GM23338 (cell line): ENCODE results near the gene PHF5A. TPM values are rescaled to one million over a fixed set of nuclear protein-coding genes. Genes with fewer than 3 reads are reported as not detected.
A peak's percentile ranks its signal among the peaks of the same experiment; 100 is the strongest.

ENCODE experiments used
- ATAC-seq: fragments of 200-7000 bp; cut with Tn5 transposase; 3 replicates; pipeline ENCODE4 v1.9.1; 2020
- DNase-seq: peaks from one replicate; pipeline ENCODE4 v3.0.0-alpha.2; 2015; ENCODE audit warnings: low spot score
- H2AFZ ChIP-seq: fragments of 200-600 bp; sonication (generic); 2 replicates; pipeline ENCODE4 v1.8.0; 2016; ENCODE audit warnings: antibody characterized with exemption, mild to moderate bottlenecking, moderate library complexity
- H3F3A ChIP-seq: fragments of 200-600 bp; sonication (generic); replicated peaks from 2 replicates; pipeline ENCODE4 v1.8.0; 2017; ENCODE audit warnings: antibody characterized with exemption, mixed run types, low read depth
- H3K27ac ChIP-seq: fragments of 200-600 bp; sonication (generic); 2 replicates; pipeline ENCODE4 v1.6.1; 2016; ENCODE audit warnings: low read depth
- H3K27me3 ChIP-seq: fragments of 200-600 bp; sonication (generic); 2 replicates; pipeline ENCODE4 v1.8.0; 2016; ENCODE audit warnings: mild to moderate bottlenecking, mixed run types, moderate library complexity; ENCODE audit not compliant: insufficient read depth
- H3K36me3 ChIP-seq: fragments of 200-600 bp; sonication (generic); 2 replicates; pipeline ENCODE4 v1.8.0; 2016; ENCODE audit warnings: mild to moderate bottlenecking; ENCODE audit not compliant: insufficient read depth
- H3K4me1 ChIP-seq: fragments of 200-600 bp; sonication (generic); 2 replicates; pipeline ENCODE4 v1.8.0; 2016; ENCODE audit warnings: mild to moderate bottlenecking, moderate library complexity; ENCODE audit not compliant: insufficient read depth
- H3K4me2 ChIP-seq: fragments of 200-600 bp; sonication (generic); 2 replicates; pipeline ENCODE4 v1.7.1; 2017; ENCODE audit warnings: mixed run types
- H3K4me3 ChIP-seq: fragments of 200-600 bp; sonication (generic); 2 replicates; pipeline ENCODE4 v1.6.1; 2016; ENCODE audit warnings: mixed run types
- H3K79me2 ChIP-seq: fragments of 200-600 bp; sonication (generic); replicated peaks from 2 replicates; pipeline ENCODE4 v1.8.0; 2017; ENCODE audit warnings: mild to moderate bottlenecking; ENCODE audit not compliant: insufficient read depth
- H3K9me2 ChIP-seq: fragments of 200-600 bp; sonication (generic); 2 replicates; pipeline ENCODE4 v1.8.0; 2017; ENCODE audit not compliant: insufficient read depth
- H4K20me1 ChIP-seq: fragments of 200-600 bp; sonication (generic); replicated peaks from 2 replicates; pipeline ENCODE4 v1.8.0; 2017; ENCODE audit warnings: mild to moderate bottlenecking; ENCODE audit not compliant: insufficient read depth
- H3K27ac Mint-ChIP-seq: 2 replicates; pipeline ENCODE4 v1.8.0; 2020; ENCODE audit warnings: inconsistent platforms, mild to moderate bottlenecking, moderate library complexity, mixed read lengths
- H3K27me3 Mint-ChIP-seq: 3 replicates; pipeline ENCODE4 v1.8.0; 2022; ENCODE audit warnings: low read depth, mild to moderate bottlenecking, moderate library complexity, mixed read lengths, inconsistent platforms; ENCODE audit not compliant: insufficient read depth, poor library complexity
- H3K36me3 Mint-ChIP-seq: 3 replicates; pipeline ENCODE4 v1.8.0; 2021; ENCODE audit warnings: low read depth, mild to moderate bottlenecking, inconsistent platforms, moderate library complexity, mixed read lengths
- H3K4me1 Mint-ChIP-seq: 3 replicates; pipeline ENCODE4 v1.8.0; 2020; ENCODE audit warnings: mild to moderate bottlenecking, inconsistent platforms, mixed read lengths
- H3K4me3 Mint-ChIP-seq: 3 replicates; pipeline ENCODE4 v1.8.0; 2021; ENCODE audit warnings: moderate library complexity, mild to moderate bottlenecking, inconsistent platforms, mixed read lengths
- H3K9me3 Mint-ChIP-seq: 3 replicates; pipeline ENCODE4 v1.8.0; 2020; ENCODE audit warnings: moderate library complexity, mild to moderate bottlenecking, inconsistent platforms, mixed read lengths
- CREB1 ChIP-seq: fragments of 250-450 bp; sonication (Bioruptor Pico); IDR thresholded peaks from 2 replicates; pipeline ENCODE4 v1.5.0; 2020; ENCODE audit warnings: low read depth, mild to moderate bottlenecking, moderate library complexity
- ETS1 ChIP-seq: IDR thresholded peaks from 2 replicates; pipeline ENCODE4 v1.6.1; 2016; ENCODE audit warnings: antibody characterized with exemption
- EZH2 ChIP-seq: fragments of 200-600 bp; sonication (generic); IDR thresholded peaks from one replicate; pipeline ENCODE4 v1.8.0; 2017; ENCODE audit warnings: antibody characterized with exemption, mild to moderate bottlenecking, low read depth; ENCODE audit not compliant: unreplicated experiment
- EZH2phosphoT487 ChIP-seq: fragments of 200-600 bp; sonication (generic); IDR thresholded peaks from one replicate; pipeline ENCODE4 v1.8.1; 2018; ENCODE audit warnings: antibody characterized with exemption; ENCODE audit not compliant: unreplicated experiment
- JUNB ChIP-seq: IDR thresholded peaks from one replicate; pipeline ENCODE4 v1.6.1; 2016; ENCODE audit warnings: antibody characterized with exemption; ENCODE audit not compliant: unreplicated experiment
- NANOG ChIP-seq: IDR thresholded peaks from 2 replicates; pipeline ENCODE4 v1.6.1; 2016; ENCODE audit warnings: antibody characterized with exemption, borderline replicate concordance
- POLR2AphosphoS5 ChIP-seq: IDR thresholded peaks from 2 replicates; pipeline ENCODE4 v1.6.1; 2016; ENCODE audit warnings: antibody characterized with exemption, low read depth
- REST ChIP-seq: IDR thresholded peaks from one replicate; pipeline ENCODE4 v1.6.1; 2018; ENCODE audit warnings: antibody characterized with exemption; ENCODE audit not compliant: unreplicated experiment
- ZNF114 ChIP-seq: fragments of 250-450 bp; sonication (Bioruptor Pico); IDR thresholded peaks from 2 replicates; pipeline ENCODE4 v1.5.0; 2020; ENCODE audit warnings: mild to moderate bottlenecking, moderate library complexity
- ZNF331 ChIP-seq: fragments of 250-450 bp; sonication (Bioruptor Pico); IDR thresholded peaks from 2 replicates; pipeline ENCODE4 v1.5.0; 2020; ENCODE audit warnings: low read depth, mild to moderate bottlenecking, moderate library complexity
- ZNF462 ChIP-seq: fragments of 250-450 bp; sonication (Bioruptor Pico); IDR thresholded peaks from 2 replicates; pipeline ENCODE4 v1.5.0; 2020; ENCODE audit warnings: mild to moderate bottlenecking, moderate library complexity
- polyA plus RNA-seq: library from polyadenylated mRNA; unstranded; fragments of >200 nt; fragmentation: Nextera tagmentation; extraction: Ambion mirVana; gene quantifications from 2 replicates; pipeline ENCODE4 v1.2.1, GENCODE V29; 2016
- total RNA-seq: library from RNA; depleted of rRNA; stranded (reverse); fragments of >200 nt; shearing (Covaris generic); gene quantifications from 2 replicates; pipeline ENCODE4 v1.2.3, GENCODE V29; 2014

The PHF5A gene
- total and polyA plus RNA-seq, 2 experiments from 2014 or later: 49.4 to 115 TPM

GRCh38 chr22:41470886-41471285 lies 2.4 kb upstream of the PHF5A start (continued):
- TF ChIP-seq REST: no peak
- TF ChIP-seq JUNB: no peak
- TF ChIP-seq NANOG: no peak
- TF ChIP-seq POLR2AphosphoS5: no peak
- no peak for TF ChIP-seq CREB1
- TF ChIP-seq ZNF331 (CRISPR knock-in tag): no peak

GRCh38 chr22:41469218-41469851 lies 843 bp upstream of the PHF5A start:
- peaks cover 14% of the 10 kb centered on the region for H3K4me1 ChIP-seq
- H3K79me2 ChIP-seq: peaks cover 90% of the 10 kb centered on the region
- peaks cover 32% of the 10 kb centered on the region for H3K36me3 ChIP-seq
- H3K27me3 ChIP-seq: no peaks in the 10 kb centered on the region
- H4K20me1 ChIP-seq: peaks cover 4% of the 10 kb centered on the region
- peak overlapping the region; percentile 93 for H3K4me2 ChIP-seq
- Mint-ChIP-seq H3K27me3 (peaks cover 8% of the 10 kb centered on the region), H3K4me3 (peak overlapping the region; percentile 95), H3K27ac (peak overlapping the region; percentile 100), H3K36me3 (peaks cover 42% of the 10 kb centered on the region), H3K9me3 (no peaks in the 10 kb centered on the region), H3K4me1 (peaks cover 20% of the 10 kb centered on the region)
- peak overlapping the region; percentile 88 for H3K27ac ChIP-seq
- peak overlapping the region; percentile 73; the same call in 1 of the 2 replicates for H2AFZ ChIP-seq
- peak; percentile 36 for ATAC-seq
- H3K9me2 ChIP-seq: no peaks in the 10 kb centered on the region
- peak; percentile 77 for DNase-seq
- H3K4me3 ChIP-seq: peak overlapping the region; percentile 72
- H3F3A ChIP-seq: peaks cover 19% of the 10 kb centered on the region
- TF ChIP-seq ZNF331 (CRISPR knock-in tag) (no peak), CREB1 (no peak), JUNB (no peak), ZNF462 (CRISPR knock-in tag) (no peak), POLR2AphosphoS5 (no peak), EZH2phosphoT487 (no peak), ZNF114 (CRISPR knock-in tag) (no peak), EZH2 (no peak), ETS1 (no peak), NANOG (no peak)
